Cardiac septum (tissue), 1 donor: ENCODE results near the gene SPPL3. TPM values are rescaled to one million over a fixed set of nuclear protein-coding genes. Genes with fewer than 3 reads are reported as not detected.
"Not testable (repeated sequence)": the region's sequence is repeated elsewhere in the genome, so short reads cannot be mapped to it uniquely, and the experiment has no call there.

ENCODE experiments used
- DNase-seq: peaks from one replicate; pipeline ENCODE4 v3.0.0-alpha.2; 2020; ENCODE audit warnings: low spot score
- intact Hi-C: fragments of 100-400 bp; cut with DNase I; formaldehyde crosslinking; loops from one replicate; pipeline ENCODE4 v1.14.0; 2022
- total RNA-seq: library from RNA; stranded (reverse); fragmentation: NEBNext Ultra II Directional; extraction: Animal tissue kit (Norgen Biotek cat#: 25700); gene quantifications from one replicate; pipeline ENCODE4 v1.2.1, GENCODE V29; 2021
- donor health status: DM: no; HTN: no; CAD: no.

SPPL3 gene
- total RNA-seq, 1 donor from 2014 or later = 32.2 TPM

GRCh38 chr12:120738252-120739030, 165.7 kb downstream of the SPPL3 start:
- intact Hi-C loops = no loop called here
- no peak for DNase-seq

GRCh38 chr12:120737557-120738251, 166.5 kb downstream of the SPPL3 start:
- intact Hi-C loops = no loop called here
- peak; percentile 67 for DNase-seq

GRCh38 chr12:120736404-120737331, 167.5 kb downstream of the SPPL3 start:
- intact Hi-C loops = no loop called here
- DNase-seq = peak; percentile 73

- DNase-seq = peak; percentile 19
- intact Hi-C loops = no loop called here
Measured at GRCh38 chr12:120735181-120735580, 169.0 kb downstream of the SPPL3 start.

GRCh38 chr12:120734210-120734609, 169.9 kb downstream of the SPPL3 start:
- intact Hi-C loops = no loop called here

GRCh38 chr12:120733574-120733973, 170.6 kb downstream of the SPPL3 start:
- intact Hi-C loops = no loop called here
- DNase-seq = peak; percentile 19

More at GRCh38 chr12:120734210-120734609, 169.9 kb downstream of the SPPL3 start:
- peak; percentile 53 for DNase-seq

GRCh38 chr12:120732198-120732597, 172.0 kb downstream of the SPPL3 start:
- DNase-seq, intact Hi-C loops: not testable (repeated sequence)

- DNase-seq = no peak
- intact Hi-C loops = loop anchor here (5.0 kb wide), 1 partner anchor 180 kb away; no protein-coding TSS in a partner anchor
Measured at GRCh38 chr12:120726961-120727360, 177.2 kb downstream of the SPPL3 start.

- intact Hi-C loops = loop anchor here (5.0 kb wide), 1 partner anchor 181 kb away; no protein-coding TSS in a partner anchor
- DNase-seq = no peak
Measured at GRCh38 chr12:120726510-120726793, 177.7 kb downstream of the SPPL3 start.

- intact Hi-C loops = loop anchor here (5.0 kb wide), 1 partner anchor 181 kb away; no protein-coding TSS in a partner anchor
- peak; percentile 96 for DNase-seq
Measured at GRCh38 chr12:120725659-120726509, 178.3 kb downstream of the SPPL3 start, which contains the start of gene ACADS. ACADS (plus strand) TSS chr12:120725826; CDS start chr12:120725886, 60 bp downstream.

GRCh38 chr12:120725151-120725658, 179.0 kb downstream of the SPPL3 start:
- intact Hi-C loops = loop anchor here (5.0 kb wide), 1 partner anchor 182 kb away; no protein-coding TSS in a partner anchor
- no peak for DNase-seq

- no peak for DNase-seq
Measured at GRCh38 chr12:120724720-120725119, 179.4 kb downstream of the SPPL3 start.

GRCh38 chr12:120722784-120723183, 181.4 kb downstream of the SPPL3 start:
- DNase-seq = no peak
- intact Hi-C loops = no loop called here

More at GRCh38 chr12:120724720-120725119, 179.4 kb downstream of the SPPL3 start:
- intact Hi-C loops = loop anchor here (5.0 kb wide), 1 partner anchor 183 kb away; no protein-coding TSS in a partner anchor

GRCh38 chr12:120721866-120722265, 182.3 kb downstream of the SPPL3 start:
- DNase-seq = no peak
- intact Hi-C loops = no loop called here

GRCh38 chr12:120720987-120721801, 183.0 kb downstream of the SPPL3 start:
- intact Hi-C loops = no loop called here
- peak; percentile 7 for DNase-seq

GRCh38 chr12:120720234-120720986, 183.7 kb downstream of the SPPL3 start:
- intact Hi-C loops = no loop called here

More at GRCh38 chr12:120720234-120720986, 183.7 kb downstream of the SPPL3 start:
- DNase-seq = no peak
